ENCODE results near the gene TMEM150C.

TMEM150C gene

GRCh38 chr4:82561786-82562563, at the start of gene TMEM150C:
TSS of gene TMEM150C (minus strand) at chr4:82561988. CDS start at chr4:82504657, 57,331 bp downstream.
- DNase-seq: no peak

DNA sequence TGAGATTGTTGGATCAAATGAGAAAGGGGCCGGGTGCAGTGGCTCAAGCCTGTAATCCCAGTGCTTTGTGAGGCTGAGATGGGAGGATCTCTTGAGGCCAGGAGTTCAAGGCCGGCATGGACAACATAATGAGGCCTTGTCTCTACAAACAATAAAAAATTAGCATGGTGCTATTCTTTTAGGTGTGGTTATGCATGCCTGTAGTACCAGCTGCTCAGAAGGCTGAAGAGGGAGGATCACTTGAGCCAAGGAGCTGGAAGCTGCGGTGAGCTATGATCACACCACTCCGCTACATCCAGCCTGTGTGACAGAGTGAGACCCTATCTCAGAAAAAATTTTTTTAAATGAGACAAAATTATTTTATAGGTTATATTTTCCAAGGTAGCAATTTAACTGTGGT, 49.7 kb upstream of the TMEM150C start:
- DNase-seq: no peak

DNA sequence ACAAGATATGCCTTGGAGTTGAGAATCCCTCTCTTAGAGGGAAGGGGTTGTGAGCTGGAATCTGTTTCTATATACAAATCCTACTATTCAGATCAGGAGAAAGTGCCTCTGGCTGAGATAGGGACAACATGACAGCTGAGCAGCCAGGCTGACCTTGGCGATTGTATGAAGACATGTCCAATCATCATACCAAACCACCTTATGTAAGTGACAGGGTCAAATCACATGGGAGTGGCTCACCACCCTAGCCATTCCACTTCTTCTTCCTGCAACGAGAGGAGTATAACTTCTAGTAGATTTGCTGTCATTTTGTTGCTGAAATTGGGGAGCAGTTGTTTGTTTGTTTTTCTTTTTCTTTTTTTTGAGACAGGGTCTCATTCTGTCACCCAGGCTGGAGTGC, 48.3 kb upstream of the TMEM150C start:
- no peak for DNase-seq

DNA sequence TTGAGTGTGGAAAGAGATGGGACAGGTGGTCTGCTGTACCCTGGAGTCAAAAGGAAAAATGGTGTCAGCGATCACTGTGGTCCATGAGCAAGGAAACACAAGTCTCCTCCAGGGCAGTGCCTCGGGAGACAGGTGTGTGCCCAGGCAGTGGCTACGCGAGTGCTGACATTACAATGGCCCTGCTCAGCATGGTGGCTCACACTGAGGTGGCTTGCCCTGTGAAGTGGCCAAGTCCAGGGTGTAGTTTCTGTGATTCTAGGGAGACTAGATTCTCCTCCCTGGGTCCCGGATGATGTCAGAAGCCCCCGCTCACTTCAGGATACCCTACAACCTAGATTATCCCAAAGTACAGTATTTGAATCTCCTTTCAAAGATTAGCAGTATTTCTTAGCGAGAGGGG, 44.8 kb upstream of the TMEM150C start:
- DNase-seq: no peak

GRCh38 chr4:82604522-82604921, 42.7 kb upstream of the TMEM150C start:
- no peak for DNase-seq

DNA sequence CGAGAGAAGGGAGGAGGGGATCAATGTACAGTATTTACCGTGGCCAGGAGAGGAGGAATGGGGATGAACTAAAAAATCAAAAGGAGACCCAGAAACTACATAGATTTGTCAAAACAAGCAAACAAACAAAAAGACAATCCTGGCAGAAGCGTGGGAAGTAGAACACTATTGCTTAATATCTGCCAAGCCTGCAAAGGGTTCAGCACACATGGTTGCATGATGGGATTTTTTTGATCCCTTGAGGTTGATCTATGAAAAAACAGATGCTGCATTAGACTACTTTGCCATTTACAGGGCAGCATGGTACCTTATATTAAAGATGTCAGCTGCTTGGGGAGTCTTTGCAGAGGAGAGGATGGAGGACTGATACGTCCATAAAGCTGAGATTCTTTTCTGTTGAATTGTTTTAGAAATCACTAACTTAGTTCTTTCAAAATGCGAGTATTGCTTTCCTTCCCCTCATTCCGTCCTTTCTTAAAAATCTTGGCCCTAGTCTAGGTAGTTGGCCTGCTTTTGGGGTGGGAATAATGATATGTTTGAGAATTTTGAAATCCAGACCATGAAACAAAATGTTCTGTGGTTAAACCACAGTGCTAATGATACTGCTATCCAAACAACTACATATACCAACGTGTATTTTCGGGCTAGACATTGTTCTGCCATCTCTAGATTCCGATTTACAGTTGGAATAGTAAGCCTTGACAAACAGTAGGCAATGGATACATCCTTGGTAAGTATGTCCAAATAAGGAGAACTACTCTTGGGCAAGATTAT, 39.6 kb upstream of the TMEM150C start:
- no peak for DNase-seq

GRCh38 chr4:82599336-82599735, 37.5 kb upstream of the TMEM150C start:
- peak; percentile 17 for DNase-seq

DNA sequence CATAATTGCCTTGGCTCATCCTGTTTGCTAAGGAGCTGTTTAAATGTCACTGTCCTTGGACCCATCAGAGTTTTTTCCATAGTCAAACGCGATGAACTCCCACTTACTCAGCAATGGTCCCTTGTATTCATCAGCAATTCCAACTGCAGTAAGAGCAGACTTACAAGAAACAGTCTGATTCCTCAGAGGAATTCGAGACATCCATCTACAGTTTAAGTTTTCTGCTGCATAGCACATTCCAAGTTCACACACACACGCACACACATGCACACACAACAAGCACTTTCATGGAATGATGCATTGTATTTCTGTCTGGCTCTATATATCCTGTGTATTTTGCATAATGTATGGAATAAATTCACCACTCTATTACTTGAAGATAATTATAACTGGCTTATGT, 32.7 kb upstream of the TMEM150C start:
- DNase-seq: no peak

- no peak for DNase-seq
Measured at GRCh38 chr4:82593411-82593810, 31.6 kb upstream of the TMEM150C start.

DNA sequence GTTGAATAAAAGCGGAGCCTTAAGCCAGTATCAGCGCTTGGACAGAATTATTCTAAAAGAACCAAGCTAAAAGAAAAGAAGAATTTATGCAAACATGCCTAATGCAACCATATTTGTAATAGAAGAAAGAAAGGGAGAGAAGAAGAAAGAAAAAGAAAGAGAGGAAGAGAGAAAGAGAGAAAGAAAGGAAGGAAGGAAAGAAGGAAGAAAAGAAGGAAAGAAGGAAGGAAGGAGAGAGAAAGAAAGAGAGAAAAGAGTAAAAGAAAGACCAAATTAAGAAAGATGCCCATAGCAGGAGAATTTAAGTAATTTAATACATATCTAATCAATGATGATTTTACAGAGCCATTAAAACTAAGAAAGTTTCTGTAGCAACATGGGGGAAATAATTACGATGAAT, 30.9 kb upstream of the TMEM150C start:
- no peak for DNase-seq

DNA sequence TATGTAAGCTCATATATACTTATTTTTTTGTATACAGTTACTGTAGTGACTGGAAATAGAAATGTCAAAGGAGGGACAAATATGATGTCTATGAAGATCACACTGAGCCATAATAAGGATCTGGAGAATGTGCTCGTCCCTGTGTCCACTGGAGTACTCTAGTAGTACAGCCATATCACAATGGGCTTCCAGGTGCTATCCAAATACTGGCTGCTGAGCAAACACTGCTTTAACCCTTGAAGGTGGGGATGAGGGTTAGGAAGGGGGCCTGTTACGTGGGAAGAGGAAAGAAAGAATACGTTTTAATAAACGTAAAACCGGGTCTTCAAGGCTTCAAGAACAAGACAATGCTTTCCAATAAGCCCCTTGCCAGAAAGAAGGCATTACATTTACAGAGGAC, 29.8 kb upstream of the TMEM150C start:
- DNase-seq: no peak

GRCh38 chr4:82589756-82590155, 28.0 kb upstream of the TMEM150C start:
- DNase-seq: no peak

DNA sequence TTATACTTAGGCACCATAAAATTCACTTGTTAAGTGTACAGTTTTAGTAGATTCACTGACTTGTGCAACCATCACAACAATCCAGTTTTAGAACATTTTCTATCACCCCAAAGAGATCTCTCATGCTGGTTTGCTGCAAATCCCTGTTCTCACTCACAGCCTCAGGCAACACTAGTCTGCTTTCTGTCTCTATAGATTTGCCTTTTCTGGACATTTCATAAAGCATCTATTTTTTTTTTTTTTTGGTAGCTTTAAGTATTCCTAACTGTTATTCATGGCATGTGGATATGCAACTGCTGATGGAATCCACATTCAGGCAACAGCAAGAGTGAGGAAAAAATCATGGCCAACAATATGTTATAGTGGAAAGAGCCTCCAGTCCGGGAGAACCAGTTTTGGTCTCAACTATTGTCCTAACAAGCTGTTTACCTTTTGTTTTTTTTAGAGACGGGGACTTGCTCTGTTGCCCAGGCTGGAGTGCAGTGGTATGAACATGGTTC, 27.0 kb upstream of the TMEM150C start:
- no peak for DNase-seq

DNA sequence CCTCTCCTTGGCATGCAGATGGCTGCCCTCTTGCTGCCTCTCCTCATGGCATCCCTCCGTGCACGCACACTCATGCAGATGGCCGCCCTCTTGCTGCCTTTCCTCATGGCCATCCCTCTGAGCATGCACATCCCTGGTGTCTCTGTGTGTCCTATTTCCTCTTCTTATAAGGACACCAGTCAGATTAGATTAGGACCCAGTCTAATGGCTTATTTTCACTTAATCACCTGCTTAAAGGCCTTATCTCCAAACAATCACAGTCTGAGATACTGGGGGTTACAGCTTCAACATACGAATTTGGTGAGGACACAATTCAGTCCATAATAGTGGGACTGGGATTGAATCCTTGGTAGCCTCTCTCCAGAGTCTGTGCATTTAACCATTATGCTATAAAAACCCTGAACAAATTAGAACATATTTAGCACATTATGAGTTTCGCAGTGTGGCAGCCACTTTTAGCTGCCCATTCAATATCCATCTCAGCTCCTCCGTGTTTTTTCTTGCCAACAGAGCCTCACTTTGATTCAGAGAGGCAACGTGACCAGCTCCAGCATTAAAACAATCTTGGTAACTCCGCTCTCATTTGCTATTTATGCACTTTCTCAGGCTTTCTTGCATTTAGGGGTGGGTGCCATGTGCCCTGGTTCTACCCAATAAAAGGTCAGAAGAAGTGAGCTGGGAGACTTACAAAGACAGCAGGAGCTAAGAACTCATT, 26.2 kb upstream of the TMEM150C start:
- DNase-seq: no peak

GRCh38 chr4:82585690-82586435, 24.1 kb upstream of the TMEM150C start:
- no peak for DNase-seq

- DNase-seq: peak; percentile 53
Measured at GRCh38 chr4:82584931-82585330, 23.1 kb upstream of the TMEM150C start.

DNA sequence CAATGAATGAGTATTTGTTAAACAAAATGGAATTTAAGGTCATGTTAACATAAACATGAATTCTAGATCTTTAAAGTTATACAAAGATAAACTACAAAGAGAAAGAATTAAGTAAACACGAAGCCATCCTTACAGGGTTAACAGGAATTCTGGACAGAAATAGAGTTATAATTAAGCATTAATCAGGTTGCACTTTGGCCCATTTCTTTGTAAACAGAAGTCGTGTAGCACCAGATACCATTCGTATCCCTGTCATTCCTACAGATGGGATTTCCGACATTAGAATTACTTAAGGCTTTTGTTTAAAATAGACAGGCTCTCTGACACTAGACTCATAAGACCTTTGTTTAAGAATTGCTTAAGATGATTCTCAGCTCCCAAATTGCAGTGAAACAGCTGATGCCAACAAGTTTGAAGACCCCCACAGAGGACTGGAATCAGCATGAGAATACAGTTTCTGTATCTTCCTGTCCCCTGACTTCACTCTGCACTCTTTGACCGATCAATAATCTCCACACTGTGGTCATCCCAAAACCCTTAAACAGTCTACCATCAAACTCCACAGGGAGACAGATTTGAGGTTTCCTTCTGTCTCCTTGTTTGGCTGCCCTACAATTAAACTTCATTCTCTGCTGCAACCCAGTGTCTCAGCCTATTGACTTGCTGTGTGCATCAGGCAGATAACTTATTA, 22.3 kb upstream of the TMEM150C start:
- no peak for DNase-seq

GRCh38 chr4:82579932-82580331, 18.1 kb upstream of the TMEM150C start:
- DNase-seq: no peak

DNA sequence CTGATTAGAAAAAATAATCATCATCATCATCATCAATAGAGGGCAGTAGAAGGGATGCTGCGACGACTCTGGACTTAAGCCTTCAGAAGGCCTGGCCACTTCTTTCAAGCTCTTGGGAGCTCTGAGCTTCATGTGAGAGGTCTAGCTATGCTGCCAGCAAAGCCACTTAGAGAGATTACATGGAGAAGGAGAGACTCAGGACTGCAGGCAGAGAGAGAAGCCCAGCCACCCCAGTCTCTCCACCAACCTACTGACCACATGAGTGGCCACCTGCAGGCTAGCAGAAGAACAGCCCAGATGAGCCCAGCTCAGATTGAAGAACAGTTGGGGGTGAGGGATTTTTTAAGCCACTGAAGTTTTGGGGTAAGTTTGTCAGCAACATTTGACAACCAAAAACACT, 17.1 kb upstream of the TMEM150C start:
- DNase-seq: no peak

DNA sequence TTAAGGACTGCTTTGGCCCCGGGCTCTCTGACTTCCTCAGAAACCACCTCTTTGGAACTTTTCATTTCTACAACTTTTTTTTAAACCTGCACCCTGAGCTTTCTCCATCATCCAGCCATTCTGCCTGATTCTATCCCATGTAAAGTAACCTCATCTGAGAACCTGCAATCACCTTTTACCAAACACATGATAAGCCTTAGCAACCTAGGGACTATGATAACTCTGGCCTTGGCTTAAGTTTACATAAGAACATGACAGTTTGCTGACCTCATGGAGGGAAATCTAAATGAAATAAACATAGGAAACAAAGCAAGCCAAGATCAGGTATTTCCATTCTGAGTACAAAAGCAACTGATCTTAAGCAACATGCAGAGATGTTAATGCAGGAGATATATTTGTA, 15.7 kb upstream of the TMEM150C start:
- DNase-seq: no peak

DNA sequence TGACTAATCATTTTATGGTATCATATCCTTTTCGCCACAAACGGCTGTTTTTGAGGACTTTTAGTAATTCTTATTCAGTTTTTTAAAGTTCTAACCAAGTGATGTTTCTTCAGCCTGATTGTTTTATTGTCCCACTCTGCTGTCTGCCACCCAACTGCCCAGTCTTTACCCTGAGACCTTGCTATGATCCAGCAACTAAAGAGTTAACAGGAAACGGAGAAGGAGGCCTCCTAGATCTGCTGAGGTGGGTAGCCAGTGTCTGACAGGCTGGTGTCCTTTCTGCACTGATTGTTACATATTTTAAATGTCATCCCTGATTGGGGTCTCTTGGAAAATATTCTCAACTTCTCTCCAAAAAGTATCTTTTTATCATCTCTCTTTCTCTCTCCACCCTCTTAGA, 7.9 kb upstream of the TMEM150C start:
- no peak for DNase-seq

DNA sequence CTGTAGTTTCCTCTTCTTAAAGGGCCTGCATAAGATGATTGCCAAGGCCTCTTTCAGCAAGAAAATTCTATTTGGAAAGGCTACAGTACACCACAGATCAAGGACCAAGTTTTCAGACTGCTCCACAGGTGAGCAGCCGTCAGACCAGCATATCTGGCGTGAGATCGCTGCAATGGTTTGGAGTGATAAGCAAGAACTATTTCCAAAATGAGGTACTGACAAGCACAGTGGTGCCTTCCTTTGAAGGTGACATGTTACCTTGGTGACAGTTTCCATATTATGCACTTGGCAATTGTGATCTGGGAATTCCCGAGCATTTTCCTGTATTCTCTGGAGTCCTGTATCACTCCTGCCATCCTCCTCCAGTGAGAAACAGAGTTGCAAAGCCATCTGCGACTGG, 7.3 kb upstream of the TMEM150C start:
- DNase-seq: no peak
